CD4-positive, alpha-beta memory T cell (primary cell): ENCODE results near the gene NME8. TPM values are rescaled to one million over a fixed set of nuclear protein-coding genes. Genes with fewer than 3 reads are reported as not detected.

Source experiments
- CTCF ChIA-PET: fragments of 350-600 bp; sonication (Branson Sonifier 250); formaldehyde crosslinking; loops from one replicate; lab custom pipeline; 2021; ENCODE audit warnings: inconsistent platforms; ENCODE audit not compliant: partially characterized antibody; lab: Charles Lee
- POLR2A ChIA-PET: fragments of 350-600 bp; sonication (Branson Sonifier 250); formaldehyde crosslinking; loops from one replicate; lab custom pipeline; 2021; ENCODE audit not compliant: partially characterized antibody; lab: Charles Lee
- DNase-seq, 5 donors: peaks; one replicate each; pipeline versions ENCODE4 v3.0.0 to v3.0.0-alpha.2; 2020 to 2022; ENCODE audit warnings: mixed read lengths in 1 of 5
- H3K27ac ChIP-seq: one replicate; pipeline ENCODE4 v1.7.0; 2013; ENCODE audit warnings: low read depth, low read length
- H3K27me3 ChIP-seq: 2 replicates; pipeline ENCODE4 v1.7.0; 2013; ENCODE audit warnings: mild to moderate bottlenecking, low read length, moderate library complexity; ENCODE audit not compliant: insufficient read depth
- H3K36me3 ChIP-seq: 2 replicates; pipeline ENCODE4 v1.7.0; 2013; ENCODE audit warnings: mild to moderate bottlenecking, low read length, moderate library complexity; ENCODE audit not compliant: insufficient read depth
- H3K4me1 ChIP-seq: 2 replicates; pipeline ENCODE4 v1.7.0; 2013; ENCODE audit warnings: mild to moderate bottlenecking, low read length, moderate library complexity; ENCODE audit not compliant: insufficient read depth
- H3K4me3 ChIP-seq, 2 donors: one replicate each; pipeline ENCODE4 v1.7.0; 2013; ENCODE audit warnings: low read length in 2 of 2, mild to moderate bottlenecking in 1 of 2
- H3K9me3 ChIP-seq, 2 donors: one replicate each; pipeline ENCODE4 v1.7.0; 2013; ENCODE audit warnings: low read length in 2 of 2, control low read depth in 1 of 2; ENCODE audit not compliant: control insufficient read depth in 1 of 2
- H3K27ac Mint-ChIP-seq, 7 donors: one replicate each; pipeline ENCODE4 v1.8.0; 2020 to 2021; ENCODE audit warnings: mixed read lengths in 7 of 7, mild to moderate bottlenecking in 6 of 7, inconsistent platforms in 3 of 7, moderate library complexity in 3 of 7
- H3K27me3 Mint-ChIP-seq, 2 donors: one replicate each; pipeline ENCODE4 v1.8.0; 2020 to 2021; ENCODE audit warnings: mixed read lengths in 2 of 2
- H3K36me3 Mint-ChIP-seq, 2 donors: one replicate each; pipeline ENCODE4 v1.8.0; 2020 to 2021; ENCODE audit warnings: mixed read lengths in 2 of 2, inconsistent platforms in 1 of 2, mild to moderate bottlenecking in 1 of 2
- H3K4me1 Mint-ChIP-seq, 4 donors: one replicate each; pipeline ENCODE4 v1.8.0; 2020 to 2021; ENCODE audit warnings: mixed read lengths in 4 of 4, mild to moderate bottlenecking in 1 of 4
- H3K4me3 Mint-ChIP-seq, 8 donors: one replicate each; pipeline ENCODE4 v1.8.0; 2020 to 2021; ENCODE audit warnings: mixed read lengths in 8 of 8, mild to moderate bottlenecking in 7 of 8, moderate library complexity in 6 of 8, inconsistent platforms in 3 of 8
- H3K9me3 Mint-ChIP-seq, 8 donors: one replicate each; pipeline ENCODE4 v1.8.0; 2020 to 2021; ENCODE audit warnings: mixed read lengths in 8 of 8, mild to moderate bottlenecking in 5 of 8, inconsistent platforms in 3 of 8, moderate library complexity in 1 of 8
- intact Hi-C: fragments of 100-400 bp; cut with micrococcal nuclease; formaldehyde crosslinking; loops from one replicate; pipeline ENCODE4 v1.15.1; 2023
- polyA plus RNA-seq, 2 donors: library from polyadenylated mRNA; unstranded; fragments of 300-500 nt; fragmentation: Illumina TruSeq; gene quantifications; one replicate each; pipeline ENCODE4 v1.2.3, GENCODE V29; 2021
- total RNA-seq, 2 experiments: library from RNA; stranded (reverse); gene quantifications; one replicate each; pipeline ENCODE4 v1.2.3, GENCODE V29; 2021

NME8 gene
- total and polyA plus RNA-seq, 4 experiments from 2014 or later = not detected

DNA sequence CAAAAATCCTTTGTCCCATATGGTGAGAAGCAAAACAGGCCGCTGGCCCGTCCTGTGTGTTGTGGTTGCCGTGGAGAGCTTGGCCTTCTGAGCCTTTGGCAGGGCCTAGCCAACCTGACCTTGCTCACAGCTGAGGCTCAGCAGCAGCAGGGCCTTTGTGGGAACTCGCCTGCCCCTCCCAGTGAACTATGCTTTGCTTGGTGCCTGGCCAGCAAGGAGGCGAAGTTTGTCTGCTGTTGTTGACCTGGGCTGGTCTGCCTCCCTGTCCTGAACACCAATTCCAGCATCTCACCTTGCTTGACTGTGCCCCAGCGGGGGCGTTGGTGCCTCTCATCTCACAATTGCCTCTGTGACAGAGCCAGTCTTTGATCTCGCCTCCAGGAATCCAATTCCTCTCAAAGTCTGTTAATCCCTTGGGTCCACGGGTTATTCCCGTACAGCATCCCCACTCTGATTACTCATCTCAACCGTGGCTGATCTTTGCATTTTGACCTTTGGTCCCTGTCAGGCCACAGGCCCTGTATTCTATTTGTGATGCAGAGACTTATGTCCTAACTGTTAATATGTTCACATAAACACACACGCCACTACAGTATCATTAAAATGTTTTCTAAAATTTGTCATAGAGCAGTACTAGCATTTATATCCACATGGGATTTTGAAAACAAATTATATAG lies 94.7 kb downstream of the NME8 start:
- Histone ChIP-seq H3K9me3 (no peaks in the 10 kb centered on the region), H3K4me3 (no peak overlapping the region), H3K4me1 (no peaks in the 10 kb centered on the region), H3K27ac (no peak overlapping the region), H3K36me3 (no peaks in the 10 kb centered on the region), H3K27me3 (no peaks in the 10 kb centered on the region)
- Mint-ChIP-seq H3K4me1 (no peaks in the 10 kb centered on the region), H3K27me3 (peaks cover 0 to 1% of the 10 kb centered on the region in 2 donors), H3K36me3 (no peaks in the 10 kb centered on the region), H3K27ac (no peak overlapping the region), H3K4me3 (no peak overlapping the region), H3K9me3 (peaks cover 0 to 4% (median under 1%) of the 10 kb centered on the region in 8 donors)
- DNase-seq = no peak
- POLR2A ChIA-PET = no interaction called here
- intact Hi-C loops = no loop called here
- CTCF ChIA-PET = no interaction called here

DNA sequence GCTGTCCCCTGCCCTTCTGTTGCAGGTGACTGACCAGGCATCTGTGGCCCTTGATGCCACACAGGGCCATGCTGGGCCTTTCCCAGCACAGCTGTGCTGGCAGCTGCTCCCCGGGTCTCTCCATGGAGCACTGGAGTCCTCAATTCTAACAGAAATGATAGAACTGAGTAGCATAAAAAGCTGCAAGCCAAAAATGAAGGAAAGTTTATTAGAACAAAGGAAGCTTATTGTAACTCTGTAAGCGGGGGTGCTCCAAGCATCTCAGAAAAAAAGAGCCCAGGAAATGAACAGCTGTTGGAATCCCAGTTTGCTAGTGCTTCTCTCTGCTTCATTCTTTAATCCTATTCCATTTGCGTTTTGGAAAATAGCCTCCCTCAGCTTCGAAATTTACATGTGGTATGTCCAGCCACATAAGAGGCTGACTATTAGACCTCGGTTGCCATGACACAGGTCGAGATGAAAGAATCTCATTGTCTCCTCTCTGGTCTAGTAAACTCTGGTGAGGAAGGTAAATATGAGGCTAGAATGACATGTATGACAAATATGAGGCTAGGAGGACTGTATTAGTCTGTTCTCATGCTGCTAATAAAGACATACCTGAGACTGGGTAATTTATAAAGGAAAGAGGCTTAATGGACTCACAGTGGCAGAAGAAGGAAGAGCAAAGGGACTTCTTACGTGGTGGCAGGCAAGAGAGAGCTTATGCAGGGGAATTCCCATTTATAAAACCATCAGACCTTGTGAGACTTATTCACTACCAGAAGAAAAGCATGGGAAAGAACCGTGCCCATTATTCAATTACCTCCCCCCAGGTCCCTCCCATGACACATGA lies 95.7 kb downstream of the NME8 start:
- CTCF ChIA-PET = no interaction called here
- no peaks in the 10 kb centered on the region for H3K36me3 Mint-ChIP-seq
- H3K9me3 Mint-ChIP-seq = peaks cover 0 to 4% (median 0%) of the 10 kb centered on the region in 8 donors

GRCh38 chr7:37944737-37945054 lies 96.3 kb downstream of the NME8 start:
- H3K27me3 Mint-ChIP-seq = peaks cover 0 to 1% of the 10 kb centered on the region in 2 donors
- DNase-seq = no peak
- Histone ChIP-seq H3K4me1 (no peaks in the 10 kb centered on the region), H3K27ac (no peak overlapping the region), H3K4me3 (no peak overlapping the region), H3K9me3 (no peaks in the 10 kb centered on the region), H3K27me3 (no peaks in the 10 kb centered on the region), H3K36me3 (no peaks in the 10 kb centered on the region)
- H3K36me3 Mint-ChIP-seq = no peaks in the 10 kb centered on the region
- ChIA-PET CTCF (no interaction called here), POLR2A (no interaction called here)
- H3K4me3 Mint-ChIP-seq = no peak overlapping the region
- intact Hi-C loops = no loop called here
- peaks cover 0 to 4% (median 0%) of the 10 kb centered on the region in 8 donors for H3K9me3 Mint-ChIP-seq
- H3K4me1 Mint-ChIP-seq = no peaks in the 10 kb centered on the region
- H3K27ac Mint-ChIP-seq = no peak overlapping the region

More for the DNA sequence above, 95.7 kb downstream of the NME8 start:
- POLR2A ChIA-PET = no interaction called here
- peaks cover 0 to 1% of the 10 kb centered on the region in 2 donors for H3K27me3 Mint-ChIP-seq
- H3K4me1 ChIP-seq = no peaks in the 10 kb centered on the region
- H3K4me1 Mint-ChIP-seq = no peaks in the 10 kb centered on the region
- intact Hi-C loops = no loop called here
- H3K9me3 ChIP-seq = no peaks in the 10 kb centered on the region
- DNase-seq = no peak
- no peak overlapping the region for H3K27ac Mint-ChIP-seq
- H3K27ac ChIP-seq = no peak overlapping the region
- H3K36me3 ChIP-seq = no peaks in the 10 kb centered on the region
- H3K4me3 Mint-ChIP-seq = no peak overlapping the region
- H3K4me3 ChIP-seq = no peak overlapping the region
- no peaks in the 10 kb centered on the region for H3K27me3 ChIP-seq

- intact Hi-C loops = no loop called here
- H3K4me1 Mint-ChIP-seq = no peaks in the 10 kb centered on the region
- H3K9me3 Mint-ChIP-seq = peaks cover 0 to 4% (median 0%) of the 10 kb centered on the region in 8 donors
- no peak overlapping the region for H3K27ac Mint-ChIP-seq
- no peak for DNase-seq
- Histone ChIP-seq H3K27ac (no peak overlapping the region), H3K4me3 (no peak overlapping the region), H3K27me3 (no peaks in the 10 kb centered on the region), H3K36me3 (no peaks in the 10 kb centered on the region), H3K9me3 (no peaks in the 10 kb centered on the region), H3K4me1 (no peaks in the 10 kb centered on the region)
- no peaks in the 10 kb centered on the region for H3K36me3 Mint-ChIP-seq
- POLR2A ChIA-PET = no interaction called here
- H3K4me3 Mint-ChIP-seq = no peak overlapping the region
- CTCF ChIA-PET = no interaction called here
- H3K27me3 Mint-ChIP-seq = no peaks in the 10 kb centered on the region
Observed at GRCh38 chr7:37945336-37945735, 96.9 kb downstream of the NME8 start.

GRCh38 chr7:37947138-37947940 lies 98.9 kb downstream of the NME8 start:
- POLR2A ChIA-PET = no interaction called here
- Histone ChIP-seq H3K36me3 (no peaks in the 10 kb centered on the region), H3K27ac (no peak overlapping the region), H3K27me3 (no peaks in the 10 kb centered on the region), H3K9me3 (no peaks in the 10 kb centered on the region), H3K4me1 (no peaks in the 10 kb centered on the region), H3K4me3 (no peak overlapping the region)
- peaks cover 0 to 4% (median 0%) of the 10 kb centered on the region in 8 donors for H3K9me3 Mint-ChIP-seq
- no peaks in the 10 kb centered on the region for H3K36me3 Mint-ChIP-seq
- no peak overlapping the region for H3K4me3 Mint-ChIP-seq
- DNase-seq = no peak
- no peak overlapping the region for H3K27ac Mint-ChIP-seq
- intact Hi-C loops = no loop called here
- no peaks in the 10 kb centered on the region for H3K27me3 Mint-ChIP-seq
- H3K4me1 Mint-ChIP-seq = no peaks in the 10 kb centered on the region
- CTCF ChIA-PET = no interaction called here

DNA sequence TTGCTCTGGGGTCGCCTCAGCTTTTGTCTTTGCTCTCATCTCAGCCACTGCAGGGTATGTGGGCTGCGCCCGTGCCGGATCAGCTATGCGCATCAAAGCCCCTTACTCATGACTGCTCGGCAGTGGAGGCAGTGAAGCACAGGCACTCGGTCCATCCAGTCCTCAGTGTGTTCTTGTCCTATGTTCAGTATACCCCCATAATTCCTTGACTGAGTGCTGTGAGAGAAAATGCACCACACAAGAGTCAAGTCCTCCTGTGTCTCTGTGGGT lies 99.5 kb downstream of the NME8 start:
- Mint-ChIP-seq H3K9me3 (peaks cover 0 to 4% (median 0%) of the 10 kb centered on the region in 8 donors), H3K36me3 (no peaks in the 10 kb centered on the region), H3K27ac (no peak overlapping the region), H3K4me1 (no peaks in the 10 kb centered on the region), H3K27me3 (no peaks in the 10 kb centered on the region), H3K4me3 (no peak overlapping the region)
- no peaks in the 10 kb centered on the region for H3K36me3 ChIP-seq
- DNase-seq = no peak
- ChIA-PET CTCF (no interaction called here), POLR2A (no interaction called here)
- intact Hi-C loops = no loop called here
- no peak overlapping the region for H3K4me3 ChIP-seq
- no peaks in the 10 kb centered on the region for H3K27me3 ChIP-seq
- no peak overlapping the region for H3K27ac ChIP-seq
- H3K4me1 ChIP-seq = no peaks in the 10 kb centered on the region
- no peaks in the 10 kb centered on the region for H3K9me3 ChIP-seq
